ENCODE measurements around the gene SMC6.

SMC6 gene

DNA sequence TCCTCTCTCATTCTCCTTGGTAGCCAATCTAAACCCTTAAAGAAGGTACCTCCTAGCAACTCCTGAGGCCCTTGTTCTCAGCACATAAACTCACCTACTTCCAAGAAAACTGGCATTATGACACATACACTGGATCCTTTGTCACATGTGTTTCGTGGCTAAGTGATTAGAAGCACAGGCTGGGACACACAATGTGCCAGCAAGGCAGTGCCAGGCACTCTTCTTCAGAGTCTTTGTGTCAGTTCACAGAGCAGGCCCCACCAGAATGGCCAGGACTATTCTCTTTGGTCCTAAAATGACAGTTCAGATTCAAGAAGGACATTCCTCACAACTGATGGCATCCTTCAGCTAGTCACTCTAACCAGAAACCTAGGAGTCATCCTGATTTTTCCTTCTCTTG lies 40.3 kb downstream of the SMC6 start:
- Mint-ChIP-seq H3K27me3 (no peaks in the 10 kb centered on the region), H3K36me3 (ENCODE audit: low read depth) (peaks cover 42% of the 10 kb centered on the region), H3K9me3 (no peaks in the 10 kb centered on the region)

GRCh38 chr2:17710547-17711248 lies 42.9 kb downstream of the SMC6 start:
- Mint-ChIP-seq H3K4me1 (no peaks in the 10 kb centered on the region), H3K27ac (no peak overlapping the region), H3K4me3 (no peak overlapping the region), H3K9me3 (no peaks in the 10 kb centered on the region), H3K36me3 (ENCODE audit: low read depth) (peaks cover 40% of the 10 kb centered on the region), H3K27me3 (no peaks in the 10 kb centered on the region)
- ATAC-seq (no peak), DNase-seq (no peak)

More for the DNA sequence above, 40.3 kb downstream of the SMC6 start:
- H3K4me1 Mint-ChIP-seq = no peaks in the 10 kb centered on the region
- ATAC-seq (peak; percentile 15), DNase-seq (no peak)
- no peak overlapping the region for H3K4me3 Mint-ChIP-seq
- no peak overlapping the region for H3K27ac Mint-ChIP-seq

DNA sequence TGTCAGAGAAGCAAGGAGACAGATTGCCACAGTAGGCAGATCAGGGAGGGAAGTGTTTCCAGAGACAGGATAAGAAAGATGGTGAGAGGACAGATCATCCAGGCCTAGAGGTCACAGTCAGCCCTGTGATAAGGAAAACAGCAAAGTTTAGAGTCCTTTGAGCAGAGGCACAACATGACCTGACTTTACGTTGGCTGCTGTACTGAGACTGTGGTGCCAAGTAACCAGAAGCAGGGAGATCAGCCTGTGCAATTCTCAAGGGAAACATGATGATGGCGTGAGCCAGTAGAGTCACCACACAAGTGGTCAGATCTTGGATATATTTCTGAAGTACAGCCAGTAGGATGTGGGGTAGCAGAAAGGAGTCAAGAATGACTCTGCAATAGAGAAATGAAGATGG lies 43.7 kb downstream of the SMC6 start:
- no peak for DNase-seq
- H3K27ac Mint-ChIP-seq = no peak overlapping the region
- no peaks in the 10 kb centered on the region for H3K27me3 Mint-ChIP-seq
- H3K36me3 Mint-ChIP-seq (ENCODE audit: low read depth) = peaks cover 38% of the 10 kb centered on the region
- H3K4me1 Mint-ChIP-seq = no peaks in the 10 kb centered on the region
- no peak for ATAC-seq
- no peaks in the 10 kb centered on the region for H3K9me3 Mint-ChIP-seq
- H3K4me3 Mint-ChIP-seq = no peak overlapping the region

DNA sequence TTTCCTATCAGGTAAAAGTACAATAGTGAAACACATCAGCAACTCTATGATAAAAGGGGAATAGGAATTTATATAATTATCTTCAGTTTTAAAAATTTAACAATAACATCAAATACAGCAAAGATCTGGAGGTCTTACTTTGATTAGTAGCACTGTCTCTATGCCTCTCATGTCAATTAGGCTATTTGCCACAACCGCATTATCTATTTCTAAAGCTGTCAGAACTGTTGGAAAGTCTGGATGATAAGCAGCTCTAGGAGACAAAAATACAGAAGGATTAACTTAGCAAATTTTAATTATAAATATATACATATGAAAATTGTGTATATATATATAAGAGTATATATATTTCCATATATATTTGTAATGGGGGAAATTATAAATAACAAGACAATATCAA lies 45.1 kb downstream of the SMC6 start:
- no peak for ATAC-seq
- Mint-ChIP-seq H3K9me3 (no peaks in the 10 kb centered on the region), H3K4me3 (no peak overlapping the region), H3K27me3 (no peaks in the 10 kb centered on the region), H3K4me1 (no peaks in the 10 kb centered on the region), H3K36me3 (ENCODE audit: low read depth) (peaks cover 35% of the 10 kb centered on the region), H3K27ac (no peak overlapping the region)
- DNase-seq = no peak

GRCh38 chr2:17706845-17707244 lies 46.8 kb downstream of the SMC6 start:
- H3K27ac Mint-ChIP-seq = no peak overlapping the region
- ATAC-seq (no peak), DNase-seq (no peak)
- H3K36me3 Mint-ChIP-seq (ENCODE audit: low read depth) = peaks cover 28% of the 10 kb centered on the region
- no peak overlapping the region for H3K4me3 Mint-ChIP-seq
- no peaks in the 10 kb centered on the region for H3K9me3 Mint-ChIP-seq
- H3K27me3 Mint-ChIP-seq = no peaks in the 10 kb centered on the region
- H3K4me1 Mint-ChIP-seq = no peaks in the 10 kb centered on the region

GRCh38 chr2:17690776-17691175 lies 62.8 kb downstream of the SMC6 start:
- ATAC-seq (no peak), DNase-seq (no peak)
- H3K4me1 Mint-ChIP-seq = no peaks in the 10 kb centered on the region
- no peak overlapping the region for H3K4me3 Mint-ChIP-seq
- no peaks in the 10 kb centered on the region for H3K27me3 Mint-ChIP-seq
- H3K36me3 Mint-ChIP-seq (ENCODE audit: low read depth) = peaks cover 51% of the 10 kb centered on the region
- H3K27ac Mint-ChIP-seq = no peak overlapping the region
- H3K9me3 Mint-ChIP-seq = no peaks in the 10 kb centered on the region

GRCh38 chr2:17689010-17689409 lies 64.6 kb downstream of the SMC6 start:
- Mint-ChIP-seq H3K4me1 (no peaks in the 10 kb centered on the region), H3K9me3 (no peaks in the 10 kb centered on the region), H3K27ac (no peak overlapping the region), H3K36me3 (ENCODE audit: low read depth) (peaks cover 51% of the 10 kb centered on the region), H3K4me3 (no peak overlapping the region), H3K27me3 (no peaks in the 10 kb centered on the region)
- ATAC-seq = no peak
- DNase-seq = no peak

- no peaks in the 10 kb centered on the region for H3K9me3 Mint-ChIP-seq
- H3K27me3 Mint-ChIP-seq = no peaks in the 10 kb centered on the region
- no peak overlapping the region for H3K4me3 Mint-ChIP-seq
- DNase-seq (no peak), ATAC-seq (no peak)
- no peaks in the 10 kb centered on the region for H3K4me1 Mint-ChIP-seq
- H3K36me3 Mint-ChIP-seq (ENCODE audit: low read depth) = peaks cover 51% of the 10 kb centered on the region
- no peak overlapping the region for H3K27ac Mint-ChIP-seq
These were observed 65.0 kb downstream of the SMC6 start for GRCh38 chr2:17688600-17688999.

DNA sequence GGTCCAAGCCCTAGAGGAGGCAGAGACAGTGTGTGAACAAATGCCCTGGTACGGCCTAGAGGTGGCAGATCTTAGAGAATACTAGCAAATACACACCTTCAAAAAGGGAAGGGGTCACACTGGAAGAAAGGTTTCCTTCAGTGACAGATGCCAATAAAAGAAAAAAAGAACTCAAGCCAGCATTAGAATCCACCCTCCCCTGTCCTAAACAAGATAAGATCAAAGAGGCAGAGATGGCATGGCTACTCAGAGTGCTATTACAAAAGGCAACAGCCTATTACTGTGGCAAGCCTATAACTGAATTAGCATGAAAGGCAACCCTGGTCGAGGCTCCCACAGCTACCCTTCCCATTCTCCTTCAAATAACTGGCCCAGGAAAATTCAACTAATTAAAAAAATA lies 69.6 kb downstream of the SMC6 start:
- ATAC-seq (no peak), DNase-seq (no peak)
- Mint-ChIP-seq H3K4me1 (no peaks in the 10 kb centered on the region), H3K36me3 (ENCODE audit: low read depth) (peaks cover 45% of the 10 kb centered on the region), H3K9me3 (no peaks in the 10 kb centered on the region), H3K27me3 (no peaks in the 10 kb centered on the region), H3K4me3 (no peak overlapping the region), H3K27ac (no peak overlapping the region)

DNA sequence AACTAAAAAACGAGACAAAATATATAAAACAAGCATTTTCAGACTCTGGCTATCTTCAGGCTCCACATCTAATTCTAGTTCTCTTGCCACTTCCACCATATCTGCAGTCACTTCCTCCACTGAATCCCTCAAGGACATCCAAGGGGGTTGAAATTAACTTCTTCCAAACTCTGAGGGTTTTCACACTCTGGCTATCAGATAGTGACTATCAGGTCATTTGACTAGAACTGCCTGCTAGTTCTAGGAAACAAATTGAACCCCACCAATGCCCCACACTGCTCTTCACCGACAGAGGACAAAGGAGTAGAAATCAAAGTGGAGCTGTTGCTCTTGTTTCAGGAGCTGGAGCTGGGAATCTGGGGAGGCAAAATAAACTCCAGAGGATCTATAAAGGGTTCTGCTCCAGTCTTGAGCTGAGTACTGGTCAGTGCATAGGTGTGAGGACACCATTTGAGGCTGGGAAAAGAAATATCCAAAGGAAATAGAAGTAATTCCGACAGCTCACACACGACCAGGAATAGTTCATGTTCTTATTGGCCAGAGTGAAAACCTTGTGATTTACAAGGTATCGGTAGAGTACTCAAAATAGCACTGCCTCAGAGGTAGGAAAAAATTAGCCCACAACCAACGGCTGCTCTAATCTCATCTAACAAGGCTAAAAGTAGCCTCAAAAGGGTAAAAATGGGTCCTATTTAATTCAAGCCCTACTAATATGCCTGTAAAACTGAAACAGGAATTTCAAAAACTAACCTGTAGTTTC lies 71.3 kb downstream of the SMC6 start:
- Mint-ChIP-seq H3K36me3 (ENCODE audit: low read depth) (peaks cover 44% of the 10 kb centered on the region), H3K27me3 (no peaks in the 10 kb centered on the region), H3K27ac (no peak overlapping the region), H3K4me1 (no peaks in the 10 kb centered on the region), H3K4me3 (no peak overlapping the region), H3K9me3 (no peaks in the 10 kb centered on the region)
- DNase-seq (no peak), ATAC-seq (no peak)

DNA sequence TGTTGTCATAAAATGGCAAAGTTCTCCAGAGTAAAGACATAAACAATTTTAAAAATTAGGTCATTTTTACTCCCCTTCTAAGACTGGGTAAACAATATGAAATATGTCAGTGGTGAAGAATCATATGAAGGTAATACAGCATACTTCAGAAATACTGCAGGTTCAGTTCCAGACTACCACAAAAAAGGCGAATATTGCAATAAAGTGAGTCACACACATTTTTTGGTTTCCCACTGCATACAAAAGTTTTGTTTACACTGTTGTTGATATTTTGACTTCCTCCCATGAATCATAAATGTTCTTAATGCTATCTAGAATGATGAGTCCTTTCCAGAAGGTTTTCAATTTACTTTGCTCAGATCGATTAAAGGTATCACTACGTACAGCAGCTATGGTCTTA lies 73.5 kb downstream of the SMC6 start:
- Mint-ChIP-seq H3K27ac (no peak overlapping the region), H3K36me3 (ENCODE audit: low read depth) (peaks cover 49% of the 10 kb centered on the region), H3K4me3 (no peak overlapping the region), H3K4me1 (no peaks in the 10 kb centered on the region), H3K27me3 (no peaks in the 10 kb centered on the region), H3K9me3 (no peaks in the 10 kb centered on the region)
- ATAC-seq = no peak
- DNase-seq = no peak

DNA sequence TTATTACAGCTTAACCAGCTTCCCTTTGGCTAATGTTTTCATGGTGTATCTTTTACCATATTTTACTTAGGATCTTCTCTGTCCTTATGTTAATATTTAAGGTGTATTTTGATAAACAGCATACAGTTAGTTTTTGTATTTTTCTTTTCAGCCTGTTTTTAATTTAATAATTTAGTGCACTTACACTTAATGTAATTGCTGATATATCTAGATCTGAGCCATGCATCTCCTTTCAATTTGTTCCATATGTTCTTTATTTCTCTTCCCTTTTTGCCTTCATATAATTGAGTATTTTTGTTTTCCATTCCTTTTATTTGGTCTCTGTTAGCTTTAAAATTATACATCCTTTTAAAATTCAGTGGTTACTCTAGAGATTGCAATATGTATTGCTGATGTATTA lies 78.8 kb downstream of the SMC6 start:
- DNase-seq (no peak), ATAC-seq (no peak)
- H3K4me1 Mint-ChIP-seq = peaks cover 3% of the 10 kb centered on the region
- no peak overlapping the region for H3K4me3 Mint-ChIP-seq
- no peaks in the 10 kb centered on the region for H3K27me3 Mint-ChIP-seq
- no peak overlapping the region for H3K27ac Mint-ChIP-seq
- H3K9me3 Mint-ChIP-seq = no peaks in the 10 kb centered on the region
- peaks cover 28% of the 10 kb centered on the region for H3K36me3 Mint-ChIP-seq (ENCODE audit: low read depth)

DNA sequence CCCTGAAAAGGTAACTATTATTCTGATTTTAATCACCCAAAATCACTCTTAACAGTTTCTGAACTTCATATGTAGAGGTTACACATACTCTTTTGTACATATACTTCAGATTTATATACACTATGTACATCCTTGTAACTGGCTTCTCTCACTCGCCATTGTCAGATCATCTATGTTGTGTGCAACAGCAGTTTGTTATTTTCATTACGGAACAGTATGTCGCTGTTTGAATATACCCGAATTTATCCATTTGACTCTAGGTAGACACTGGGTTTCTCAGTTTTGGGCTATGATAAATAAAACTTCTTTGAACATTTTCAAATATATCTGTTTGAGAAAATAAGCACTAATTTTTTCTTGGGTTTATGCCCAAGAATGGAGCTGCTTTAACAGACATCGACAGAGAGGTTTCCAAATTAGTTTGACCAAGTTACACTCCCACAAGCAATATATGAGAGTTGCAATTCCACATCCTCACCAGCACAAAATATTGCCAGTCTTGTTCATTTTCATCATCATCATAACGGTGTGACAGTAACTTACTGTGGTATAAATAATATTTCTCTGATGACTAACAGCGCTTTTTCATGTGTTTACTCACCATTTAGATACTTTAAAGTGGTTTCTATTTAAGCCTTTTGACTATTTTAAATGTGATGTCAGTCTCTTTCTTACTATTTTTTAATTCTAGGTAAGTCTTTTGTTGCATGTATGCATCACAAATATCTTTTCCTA lies 80.9 kb downstream of the SMC6 start:
- no peaks in the 10 kb centered on the region for H3K27me3 Mint-ChIP-seq
- H3K27ac Mint-ChIP-seq = no peak overlapping the region
- H3K36me3 Mint-ChIP-seq (ENCODE audit: low read depth) = peaks cover 38% of the 10 kb centered on the region
- ATAC-seq (peak; percentile 71), DNase-seq (no peak)
- no peaks in the 10 kb centered on the region for H3K9me3 Mint-ChIP-seq
- no peak overlapping the region for H3K4me3 Mint-ChIP-seq
- peaks cover 3% of the 10 kb centered on the region for H3K4me1 Mint-ChIP-seq

DNA sequence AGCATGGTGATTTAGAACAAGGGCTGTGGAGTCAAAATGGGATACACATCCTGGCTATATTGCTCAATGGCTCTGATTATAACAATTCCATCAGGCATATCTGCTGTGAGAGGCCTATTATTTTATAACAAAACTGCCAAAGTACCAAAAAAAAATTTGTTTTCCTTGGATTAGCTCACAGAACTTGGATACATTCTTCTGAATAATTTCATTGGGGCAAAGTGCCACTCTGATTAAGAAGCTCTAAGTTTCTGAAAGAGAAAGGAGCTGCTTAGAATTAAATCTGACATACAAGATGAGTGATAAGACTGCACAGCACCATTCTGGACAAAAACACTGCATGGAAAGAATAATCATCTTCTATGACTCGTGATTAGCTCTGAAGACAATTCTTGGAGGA lies 85.7 kb downstream of the SMC6 start:
- Mint-ChIP-seq H3K4me1 (no peaks in the 10 kb centered on the region), H3K9me3 (no peaks in the 10 kb centered on the region), H3K4me3 (no peak overlapping the region), H3K27me3 (no peaks in the 10 kb centered on the region), H3K27ac (no peak overlapping the region), H3K36me3 (ENCODE audit: low read depth) (peaks cover 34% of the 10 kb centered on the region)
- ATAC-seq = no peak
- DNase-seq = no peak

- H3K27ac Mint-ChIP-seq = no peak overlapping the region
- no peak for ATAC-seq
- H3K27me3 Mint-ChIP-seq = no peaks in the 10 kb centered on the region
- H3K9me3 Mint-ChIP-seq = no peaks in the 10 kb centered on the region
- H3K36me3 Mint-ChIP-seq (ENCODE audit: low read depth) = peaks cover 35% of the 10 kb centered on the region
- no peaks in the 10 kb centered on the region for H3K4me1 Mint-ChIP-seq
- H3K4me3 Mint-ChIP-seq = no peak overlapping the region
- no peak for DNase-seq
These were observed 89.1 kb downstream of the SMC6 start for GRCh38 chr2:17664534-17664933.
